HEK293 (cell line): ENCODE measurements around the gene TMEM164.

Experiments used
- CTCF ChIA-PET: fragments of 350-600 bp; formaldehyde crosslinking; extraction: SDS; loops from one replicate; lab custom pipeline; 2021; ENCODE audit warnings: antibody characterized with exemption; lab: Yijun Ruan, JAX
- POLR2A ChIA-PET: fragments of 300-600 bp; formaldehyde crosslinking; extraction: SDS; loops from one replicate; lab custom pipeline; 2020; ENCODE audit warnings: antibody characterized with exemption, inconsistent platforms; lab: Yijun Ruan, JAX
- H3K27ac ChIP-seq: fragments of 200-500 bp; sonication (Bioruptor generic); 2 replicates; pipeline ENCODE4 v1.5.1; 2014; ENCODE audit warnings: low read depth, low read length, control low read depth, inconsistent platforms; ENCODE audit errors: extremely low read depth
- H3K36me3 ChIP-seq, 2 experiments: fragments of 200-500 bp in 1 of 2; sonication (Bioruptor generic) in 1 of 2; 1 replicate in 1 of 2; 2 replicates in 1 of 2; pipeline ENCODE4 v1.5.1; 2014 to 2017; ENCODE audit warnings: inconsistent platforms in 2 of 2, low read length in 2 of 2; ENCODE audit not compliant: control insufficient read depth in 2 of 2, insufficient read depth in 1 of 2
- H3K4me1 ChIP-seq: fragments of 200-500 bp; sonication (Bioruptor generic); 2 replicates; pipeline ENCODE4 v1.5.1; 2014; ENCODE audit warnings: mild to moderate bottlenecking, low read length, inconsistent platforms; ENCODE audit not compliant: control insufficient read depth, insufficient read depth
- H3K4me3 ChIP-seq: 2 replicates; pipeline ENCODE4 v1.5.1; 2011; ENCODE audit warnings: low read depth, mild to moderate bottlenecking, control low read depth, low read length, moderate library complexity
- H3K9me3 ChIP-seq: fragments of 200-500 bp; sonication (Bioruptor generic); 2 replicates; pipeline ENCODE4 v1.5.1; 2014; ENCODE audit warnings: low read depth, low read length, inconsistent platforms; ENCODE audit not compliant: control insufficient read depth, insufficient read depth
- AEBP2 ChIP-seq: fragments of 450-650 bp; formaldehyde crosslinking; IDR thresholded peaks from 2 replicates; pipeline ENCODE4 v1.5.1; 2016; ENCODE audit warnings: missing biosample characterization, missing genetic modification characterization, borderline replicate concordance
- EGR2 ChIP-seq: fragments of 450-650 bp; formaldehyde crosslinking; IDR thresholded peaks from 2 replicates; pipeline ENCODE4 v1.5.1; 2016; ENCODE audit warnings: low read depth, missing biosample characterization, missing genetic modification characterization
- KLF8 ChIP-seq: fragments of 450-650 bp; formaldehyde crosslinking; IDR thresholded peaks from 2 replicates; pipeline ENCODE4 v1.5.1; 2016; ENCODE audit warnings: missing biosample characterization, missing genetic modification characterization
- OSR2 ChIP-seq: fragments of 450-650 bp; formaldehyde crosslinking; IDR thresholded peaks from 2 replicates; pipeline ENCODE4 v1.5.1; 2016; ENCODE audit warnings: missing biosample characterization, missing genetic modification characterization
- REST ChIP-seq: fragments of 450-650 bp; formaldehyde crosslinking; IDR thresholded peaks from 2 replicates; pipeline ENCODE4 v1.5.1; 2016; ENCODE audit warnings: missing biosample characterization, missing genetic modification characterization
- TCF7L2 ChIP-seq: IDR thresholded peaks from 2 replicates; pipeline ENCODE4 v1.6.1; 2011; ENCODE audit warnings: low read depth, mild to moderate bottlenecking, inconsistent platforms, low read length, moderate library complexity, borderline replicate concordance
- ZBTB6 ChIP-seq: fragments of 450-650 bp; formaldehyde crosslinking; IDR thresholded peaks from 2 replicates; pipeline ENCODE4 v1.5.1; 2017; ENCODE audit warnings: missing biosample characterization, missing genetic modification characterization
- ZFP3 ChIP-seq: fragments of 450-650 bp; formaldehyde crosslinking; IDR thresholded peaks from 2 replicates; pipeline ENCODE4 v1.5.1; 2016; ENCODE audit warnings: low read depth, missing biosample characterization, missing genetic modification characterization
- ZNF10 ChIP-seq: fragments of 450-650 bp; formaldehyde crosslinking; IDR thresholded peaks from 2 replicates; pipeline ENCODE4 v1.5.1; 2017; ENCODE audit warnings: missing biosample characterization, missing genetic modification characterization
- ZNF138 ChIP-seq: fragments of 450-650 bp; formaldehyde crosslinking; IDR thresholded peaks from 2 replicates; pipeline ENCODE4 v1.5.1; 2016; ENCODE audit warnings: missing biosample characterization, missing genetic modification characterization, borderline replicate concordance
- ZNF148 ChIP-seq: fragments of 450-650 bp; formaldehyde crosslinking; IDR thresholded peaks from 2 replicates; pipeline ENCODE4 v1.5.0; 2017; ENCODE audit warnings: missing biosample characterization, missing genetic modification characterization, borderline replicate concordance
- ZNF2 ChIP-seq: fragments of 450-650 bp; formaldehyde crosslinking; IDR thresholded peaks from 2 replicates; pipeline ENCODE4 v1.5.1; 2016; ENCODE audit warnings: missing biosample characterization, missing genetic modification characterization
- ZNF280C ChIP-seq: fragments of 450-650 bp; formaldehyde crosslinking; IDR thresholded peaks from 2 replicates; pipeline ENCODE4 v1.5.1; 2016; ENCODE audit warnings: missing biosample characterization, missing genetic modification characterization
- ZNF362 ChIP-seq: fragments of 450-650 bp; formaldehyde crosslinking; IDR thresholded peaks from 2 replicates; pipeline ENCODE4 v1.5.1; 2016; ENCODE audit warnings: missing biosample characterization, missing genetic modification characterization
- ZNF394 ChIP-seq: fragments of 450-650 bp; formaldehyde crosslinking; IDR thresholded peaks from 2 replicates; pipeline ENCODE4 v1.5.1; 2016; ENCODE audit warnings: missing biosample characterization, missing genetic modification characterization, mild to moderate bottlenecking, moderate library complexity, borderline replicate concordance
- ZNF423 ChIP-seq: fragments of 450-650 bp; formaldehyde crosslinking; IDR thresholded peaks from 2 replicates; pipeline ENCODE4 v1.5.1; 2016; ENCODE audit warnings: missing biosample characterization, missing genetic modification characterization
- ZNF776 ChIP-seq: fragments of 450-650 bp; formaldehyde crosslinking; IDR thresholded peaks from 2 replicates; pipeline ENCODE4 v1.5.0; 2017; ENCODE audit warnings: missing biosample characterization, missing genetic modification characterization, borderline replicate concordance
- ZSCAN30 ChIP-seq: fragments of 450-650 bp; IDR thresholded peaks from 2 replicates; pipeline ENCODE4 v1.5.1; 2018; ENCODE audit warnings: missing biosample characterization, mild to moderate bottlenecking, missing genetic modification characterization, moderate library complexity

TMEM164 gene

GRCh38 chrX:110118530-110118929 lies 115.6 kb downstream of the TMEM164 start (continued):
- TF ChIP-seq ZBTB6 = no peak
- TF ChIP-seq ZNF776 (tag by site-specific recombination) = no peak
- TF ChIP-seq ZNF280C (tag by site-specific recombination) = no peak
- TF ChIP-seq KLF8 (tag by site-specific recombination) = no peak
- no peak for TF ChIP-seq ZNF148 (tag by site-specific recombination)
- TF ChIP-seq AEBP2 (tag by site-specific recombination) = no peak
- TF ChIP-seq, all 188 proteins: peak for 0

- TF ChIP-seq ZNF394 (tag by site-specific recombination) (no peak), OSR2 (no peak), AEBP2 (tag by site-specific recombination) (no peak), ZSCAN30 (tag by site-specific recombination) (no peak), REST (tag by site-specific recombination) (no peak), ZFP3 (tag by site-specific recombination) (no peak), ZNF2 (tag by site-specific recombination) (no peak), ZNF362 (tag by site-specific recombination) (no peak), EGR2 (tag by site-specific recombination) (no peak), TCF7L2 (no peak), ZNF138 (tag by site-specific recombination) (no peak), ZNF423 (tag by site-specific recombination) (no peak), ZNF10 (tag by site-specific recombination) (no peak)
- Histone ChIP-seq H3K27ac (no peak overlapping the region), H3K9me3 (no peaks in the 10 kb centered on the region), H3K4me1 (no peaks in the 10 kb centered on the region), H3K36me3 (no peaks in the 10 kb centered on the region), H3K4me3 (no peak overlapping the region)
- CTCF ChIA-PET = interaction anchor here (1.0 kb wide), 1 partner anchor 208 kb away, joined by 4 read pairs; no protein-coding TSS in a partner anchor
- POLR2A ChIA-PET = no interaction called here
Observed at GRCh38 chrX:110119480-110119879, 116.6 kb downstream of the TMEM164 start.
